HG02588 (cell line): ENCODE data around the gene STAT6.
"Not testable (repeated sequence)": the region's sequence is repeated elsewhere in the genome, so short reads cannot be mapped to it uniquely, and the experiment has no call there.

ENCODE experiments used
- ATAC-seq: cut with Tn5 transposase; IDR thresholded peaks from one replicate; pipeline ENCODE4 v1.9.1; 2021; ENCODE audit warnings: mild to moderate bottlenecking, moderate library complexity; ENCODE audit not compliant: unreplicated experiment

Gene STAT6

DNA sequence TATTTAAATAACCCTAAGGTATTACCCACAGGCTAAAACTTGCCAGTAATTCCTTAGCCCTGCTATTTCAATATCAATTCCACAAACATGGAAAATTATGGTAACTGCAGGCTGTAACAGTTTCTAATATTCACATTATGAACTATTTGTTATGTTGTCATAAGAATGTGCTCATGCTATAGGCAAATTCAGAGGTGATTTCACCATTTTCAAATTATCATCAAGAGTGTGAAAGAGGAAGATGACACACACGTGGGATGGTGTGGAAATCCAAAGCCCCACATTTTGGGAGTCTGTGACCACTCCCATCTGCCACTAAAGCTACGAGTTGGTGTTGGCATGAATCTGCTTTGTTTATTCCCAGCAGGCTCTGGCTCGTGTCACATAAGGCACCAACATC is 55.3 kb downstream of the STAT6 start:
- no peak for ATAC-seq

DNA sequence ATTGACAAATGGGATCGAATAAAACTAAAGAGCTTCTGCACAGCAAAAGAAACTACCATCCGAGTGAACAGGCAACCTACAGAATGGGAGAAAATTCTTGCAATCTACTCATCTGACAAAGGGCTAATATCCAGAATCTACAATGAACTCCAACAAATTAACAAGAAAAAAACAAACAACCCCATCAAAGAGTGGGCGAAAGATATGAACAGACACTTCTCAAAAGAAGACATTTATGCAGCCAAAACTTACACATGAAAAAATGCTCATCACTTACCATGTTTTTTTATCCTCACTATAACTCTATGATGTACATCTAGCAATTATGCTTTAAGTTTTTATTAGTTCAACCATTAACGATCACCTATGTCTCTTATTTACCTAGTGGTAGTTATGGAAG is 57.3 kb downstream of the STAT6 start:
- ATAC-seq = not testable (repeated sequence)

DNA sequence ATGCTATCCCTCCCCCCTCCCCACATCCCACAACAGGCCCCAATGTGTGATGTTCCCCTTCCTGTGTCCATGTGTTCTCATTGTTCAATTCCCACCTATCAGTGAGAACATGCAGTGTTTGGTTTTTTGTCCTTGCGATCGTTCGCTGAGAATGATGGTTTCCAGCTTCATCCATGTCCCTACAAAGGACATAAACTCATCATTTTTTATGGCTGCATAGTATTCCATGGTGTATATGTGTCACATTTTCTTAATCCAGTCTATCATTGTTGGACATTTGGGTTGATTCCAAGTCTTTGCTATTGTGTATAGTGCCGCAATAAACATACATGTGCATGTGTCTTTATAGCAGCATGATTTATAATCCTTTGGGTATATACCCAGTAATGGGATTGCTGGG is 58.0 kb downstream of the STAT6 start:
- not testable (repeated sequence) for ATAC-seq

DNA sequence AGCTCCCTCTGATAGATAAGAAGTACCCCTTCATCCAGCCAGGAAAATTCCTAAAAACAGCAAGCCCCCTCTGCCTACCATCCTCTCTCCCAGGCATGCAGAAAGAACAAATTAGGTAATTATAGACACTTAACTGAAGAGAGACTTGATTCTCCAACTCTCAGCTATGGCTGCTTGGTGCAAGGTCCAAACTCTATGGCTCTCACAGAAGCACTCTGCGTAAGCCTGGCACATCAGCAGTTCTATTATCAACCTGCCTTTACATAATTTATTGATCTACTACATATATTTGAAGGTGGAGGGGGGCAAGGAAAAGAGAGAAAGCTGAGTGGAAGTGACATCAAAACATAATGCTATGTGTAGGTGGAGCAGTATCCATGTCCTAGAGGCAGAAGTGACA is 60.2 kb downstream of the STAT6 start:
- ATAC-seq = no peak

DNA sequence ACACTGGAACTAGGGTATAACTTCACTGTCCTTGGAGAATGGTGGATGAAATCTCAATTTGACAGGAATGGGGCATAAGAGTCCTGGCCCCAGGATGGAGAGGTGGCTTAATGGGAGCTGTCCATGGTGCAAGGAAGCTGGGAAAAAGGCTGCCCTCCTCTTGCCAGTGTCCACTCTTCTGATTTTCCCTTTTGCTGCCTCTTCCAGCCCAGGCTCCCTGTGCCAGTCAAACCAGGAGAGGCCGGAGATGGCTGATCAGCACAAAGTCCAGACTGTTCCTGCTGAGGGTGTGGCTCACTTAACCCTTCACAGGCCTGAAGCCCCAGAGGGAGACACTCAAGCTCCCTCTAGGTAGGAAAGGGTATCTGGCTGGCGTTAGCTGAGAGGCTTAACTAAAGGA is 61.3 kb downstream of the STAT6 start, which contains the start of gene MYO1A:
TSS of gene MYO1A (minus strand) at position 240 of the 400 bp plus-strand sequence. CDS start 1,806 bp downstream, outside the sequence.
- no peak for ATAC-seq

DNA sequence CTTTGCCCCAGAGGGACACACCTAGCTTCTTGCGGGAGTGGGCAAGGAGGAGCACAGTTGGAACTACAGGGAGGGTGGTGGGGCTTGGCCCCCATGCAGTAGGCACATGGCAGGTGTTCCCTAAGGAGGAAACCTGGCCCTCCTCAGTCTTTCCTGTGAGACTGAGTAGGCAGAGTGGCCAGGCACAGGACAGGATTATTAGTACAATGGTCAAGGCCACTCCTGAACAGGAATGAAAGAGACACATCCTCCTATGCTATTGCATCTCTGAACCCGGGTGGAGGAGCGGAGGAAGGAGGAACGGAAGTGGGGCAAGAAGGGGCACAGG is 62.1 kb downstream of the STAT6 start:
- no peak for ATAC-seq

DNA sequence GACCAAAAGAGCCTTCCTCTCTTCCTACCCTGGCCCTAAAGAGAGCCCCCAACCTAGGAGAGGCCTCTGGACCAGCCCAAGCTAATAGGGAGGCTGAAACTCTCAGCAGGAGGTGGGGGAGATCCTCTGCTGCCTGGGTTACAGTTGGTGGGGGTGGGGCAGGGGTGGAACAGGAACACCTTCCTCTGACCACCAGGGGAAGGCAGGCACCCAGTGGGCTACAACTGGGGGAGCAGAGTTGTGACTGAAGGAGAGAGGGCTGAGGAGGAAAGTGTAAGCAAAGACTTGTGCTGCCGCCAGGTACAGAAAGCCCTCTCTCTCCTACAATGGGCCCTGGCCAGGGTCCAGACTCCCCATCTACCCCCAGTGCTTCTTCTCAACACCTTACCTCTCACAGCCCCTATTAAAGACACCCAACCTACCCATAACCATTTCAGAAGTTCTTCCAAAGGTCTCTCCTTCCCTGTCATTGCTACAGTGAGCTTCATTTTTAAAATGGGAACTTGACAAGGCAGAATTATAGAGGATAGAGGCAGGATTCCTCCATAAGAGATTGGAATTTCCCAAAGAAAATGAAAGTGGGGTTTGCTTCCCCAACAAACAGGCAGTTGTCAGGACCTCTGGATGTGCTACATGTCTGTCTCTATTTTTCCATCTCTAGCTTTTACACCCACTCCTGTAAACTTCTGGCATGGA is 62.6 kb downstream of the STAT6 start:
- ATAC-seq = no peak

DNA sequence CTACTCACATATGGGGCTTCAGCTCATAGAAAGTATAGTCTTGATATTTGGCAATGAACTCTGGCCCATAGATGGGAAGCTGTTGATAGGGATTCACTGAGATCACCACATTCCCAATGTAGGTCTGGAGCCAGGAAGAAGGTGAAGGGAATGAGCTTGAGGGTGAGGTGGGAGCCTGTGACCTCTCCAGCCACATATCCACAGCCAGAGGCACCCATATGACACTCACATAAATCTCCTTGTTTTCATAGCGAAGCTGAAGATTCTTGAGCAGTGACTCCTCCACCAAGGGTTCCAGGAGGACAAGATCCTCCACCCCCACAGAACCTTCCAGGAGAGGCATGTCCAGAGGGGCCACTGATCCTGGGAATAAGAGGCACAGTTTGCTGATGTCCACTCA is 63.2 kb downstream of the STAT6 start:
- ATAC-seq = no peak

DNA sequence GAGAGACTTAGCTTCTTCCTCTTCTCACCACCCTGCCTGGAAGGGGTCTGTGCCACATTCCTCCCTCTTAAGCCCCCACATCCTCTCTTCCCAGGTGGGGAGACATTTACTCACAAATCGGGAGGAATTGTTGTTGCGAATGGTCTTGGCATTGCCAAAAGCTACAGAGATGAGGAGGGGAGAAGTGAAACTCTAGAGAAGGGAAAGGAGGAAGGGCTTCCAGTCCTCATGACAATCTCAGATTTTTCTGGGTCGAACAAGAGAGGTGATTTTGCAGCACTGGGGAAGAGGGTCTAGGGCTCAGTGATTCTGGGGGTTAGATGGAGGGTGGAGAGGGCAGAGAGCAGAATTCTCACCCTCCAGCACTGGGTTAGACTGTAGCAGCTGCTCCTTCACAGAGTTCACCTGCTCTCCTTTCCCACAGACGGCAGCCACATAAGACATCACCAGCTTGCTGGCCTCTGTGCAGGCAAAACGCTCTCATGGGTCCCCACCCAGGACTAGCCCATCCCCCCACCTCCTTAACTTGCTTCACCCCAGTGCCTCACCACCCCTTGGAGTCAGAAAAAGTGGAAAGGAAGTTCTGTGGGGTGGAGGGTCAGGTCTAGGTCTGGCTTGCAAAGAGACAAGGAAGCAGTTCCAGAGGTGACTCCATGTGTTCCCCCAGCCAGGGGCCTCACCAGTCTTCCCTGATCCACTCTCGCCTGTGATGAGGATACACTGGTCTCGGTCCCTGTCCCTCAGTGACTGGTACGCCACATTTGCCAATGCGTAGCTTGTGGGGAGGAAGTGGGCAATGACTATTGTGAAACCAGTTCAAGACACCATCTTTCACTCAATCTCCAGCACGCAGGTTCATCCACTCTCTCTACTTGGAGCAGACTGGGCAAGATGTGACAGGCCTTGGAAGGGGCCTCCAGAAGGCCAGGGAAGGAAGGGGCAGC is 63.9 kb downstream of the STAT6 start:
- no peak for ATAC-seq

DNA sequence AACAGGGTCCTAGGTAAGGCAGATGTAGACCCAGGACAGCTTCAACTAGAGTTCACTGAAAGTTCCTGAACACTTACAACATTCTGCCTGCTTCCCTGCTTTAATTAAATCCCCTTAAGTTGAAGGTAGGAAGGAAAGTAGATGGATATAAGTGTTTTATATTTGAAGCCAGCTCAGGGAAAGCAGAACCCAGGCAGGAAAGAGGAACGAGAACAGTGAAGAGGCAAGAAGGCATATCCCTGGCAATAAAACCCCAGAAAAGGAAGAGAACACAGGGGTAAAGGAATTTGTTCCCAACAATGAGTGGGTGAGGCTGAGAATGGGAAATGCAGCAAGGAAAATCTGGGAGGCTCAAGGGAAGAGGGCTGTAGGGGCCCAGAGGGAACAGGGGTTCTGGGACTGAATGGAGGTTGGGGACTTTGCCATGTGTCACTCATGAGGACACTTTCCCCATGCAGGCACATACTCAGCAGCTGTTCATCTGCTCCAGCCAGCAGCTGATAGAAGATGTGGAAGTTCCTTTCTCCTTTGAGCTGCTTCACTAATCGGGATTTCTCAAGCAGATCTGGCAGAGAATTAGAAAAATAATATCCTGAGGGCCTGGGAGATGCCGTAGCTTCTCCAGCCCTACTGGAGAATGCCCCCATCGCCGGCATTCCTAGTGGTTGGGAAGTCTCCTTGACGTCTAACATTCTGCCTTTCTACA is 64.9 kb downstream of the STAT6 start:
- no peak for ATAC-seq
